ENCODE measurements around the gene KCNK13. TPM values are rescaled to one million over a fixed set of nuclear protein-coding genes. Genes with fewer than 3 reads are reported as not detected.
"Not testable (repeated sequence)": the region's sequence is repeated elsewhere in the genome, so short reads cannot be mapped to it uniquely, and the experiment has no call there.

Gene KCNK13
- 1 to 10 TPM in 1 of 8 experiments, under 1 TPM in 4, not detected in 3; 0.05 to 2.2 (median 0.24) TPM for total RNA-seq

- in situ Hi-C loops (cut with MboI; ENCODE audit: low pct_unique_long_range_greater_than_20kb in 2 of 9, low sequenced_read_pairs in 9 of 9, unreplicated experiment in 9 of 9) = no loop called here
- peak in 3 of 8 experiments; percentile 6 to 8 (median 7) for ATAC-seq (replicated peaks in 6 of 8)
- Histone ChIP-seq H3K4me3 (peak within 1 kb of the TSS; percentile 32 to 43 (median 39)), H3K27ac (no peak within 1 kb of the TSS), H3K4me1 (replicated peaks in 1 of 2) (no peaks in the 10 kb centered on the region)
- WGBS, 10 experiments = 0 to 4% methylated on average over 4 to 9 of the region's 52 CpGs; no CpG with 5 or more reads in 8 of the 10 experiments
These were observed at the start of gene KCNK13 for GRCh38 chr14:90061685-90062126. Gene KCNK13, plus strand, starts transcription at chr14:90061994. Its CDS starts 212 bp downstream, at chr14:90062206.

DNA sequence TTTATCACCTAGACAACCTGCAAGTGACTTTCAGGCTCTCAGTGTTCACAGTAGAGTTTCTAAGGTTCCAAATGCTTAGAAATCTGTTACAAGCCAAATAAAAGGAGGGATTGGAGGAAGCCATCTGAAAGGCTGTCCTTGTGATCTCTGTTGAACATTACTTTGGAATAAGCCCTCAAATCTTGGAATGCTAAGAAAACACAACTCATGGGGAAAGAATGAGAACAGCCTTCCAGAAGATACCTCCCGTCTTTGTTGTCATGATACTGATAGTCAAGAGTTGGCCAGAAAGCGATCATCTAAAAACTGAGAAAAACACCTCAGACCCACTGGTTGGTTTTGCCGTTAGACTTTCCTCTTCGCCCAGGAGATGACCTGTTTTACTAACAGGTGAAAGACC is 44.4 kb upstream of the KCNK13 start:
- Histone ChIP-seq H3K4me1 (replicated peaks in 1 of 2) (no peaks in the 10 kb centered on the region), H3K4me3 (no peak overlapping the region), H3K27ac (no peak overlapping the region)
- no peak for ATAC-seq (replicated peaks in 6 of 8)
- in situ Hi-C loops (cut with MboI; ENCODE audit: low pct_unique_long_range_greater_than_20kb in 2 of 9, low sequenced_read_pairs in 9 of 9, unreplicated experiment in 9 of 9) = no loop called here
- WGBS, 10 experiments = 82 to 100% (median 97%) methylated on average over 1 to 4 of the region's 4 CpGs; no CpG with 5 or more reads in 1 of the 10 experiments

GRCh38 chr14:90019824-90020523 is 41.8 kb upstream of the KCNK13 start:
- no peak overlapping the region for H3K4me3 ChIP-seq
- 90 to 100% (median 100%) methylated on average over 1 to 3 of the region's 11 CpGs; no CpG with 5 or more reads in 6 of the 10 experiments for WGBS, 10 experiments
- no peak overlapping the region for H3K27ac ChIP-seq
- no peak for ATAC-seq (replicated peaks in 6 of 8)
- in situ Hi-C loops (cut with MboI; ENCODE audit: low pct_unique_long_range_greater_than_20kb in 2 of 9, low sequenced_read_pairs in 9 of 9, unreplicated experiment in 9 of 9) = no loop called here
- no peaks in the 10 kb centered on the region for H3K4me1 ChIP-seq (replicated peaks in 1 of 2)

GRCh38 chr14:90023176-90023896 is 38.5 kb upstream of the KCNK13 start:
- Histone ChIP-seq H3K27ac (no peak overlapping the region), H3K4me3 (no peak overlapping the region), H3K4me1 (replicated peaks in 1 of 2) (peaks cover 0 to 4% of the 10 kb centered on the region in 2 donors)
- in situ Hi-C loops (cut with MboI; ENCODE audit: low pct_unique_long_range_greater_than_20kb in 2 of 9, low sequenced_read_pairs in 9 of 9, unreplicated experiment in 9 of 9) = no loop called here
- WGBS, 10 experiments = 60 to 100% (median 96%) methylated on average over 1 to 5 of the region's 7 CpGs; no CpG with 5 or more reads in 2 of the 10 experiments
- peak in 1 of 8 experiments; percentile 53 for ATAC-seq (replicated peaks in 6 of 8)

GRCh38 chr14:90024910-90025309 is 36.9 kb upstream of the KCNK13 start:
- Histone ChIP-seq H3K27ac (no peak overlapping the region), H3K4me3 (no peak overlapping the region), H3K4me1 (replicated peaks in 1 of 2) (peaks cover 0 to 4% of the 10 kb centered on the region in 2 donors)
- in situ Hi-C loops (cut with MboI; ENCODE audit: low pct_unique_long_range_greater_than_20kb in 2 of 9, low sequenced_read_pairs in 9 of 9, unreplicated experiment in 9 of 9) = no loop called here
- ATAC-seq (replicated peaks in 6 of 8) = no peak
- WGBS, 10 experiments = 80 to 100% (median 93%) methylated on average over 1 to 3 of the region's 3 CpGs; no CpG with 5 or more reads in 4 of the 10 experiments

GRCh38 chr14:90026608-90027007 is 35.2 kb upstream of the KCNK13 start:
- in situ Hi-C loops (cut with MboI; ENCODE audit: low pct_unique_long_range_greater_than_20kb in 2 of 9, low sequenced_read_pairs in 9 of 9, unreplicated experiment in 9 of 9); H3K4me1 ChIP-seq (replicated peaks in 1 of 2); H3K4me3 ChIP-seq; H3K27ac ChIP-seq; ATAC-seq (replicated peaks in 6 of 8): not testable (repeated sequence)
- WGBS, 10 experiments = no CpG with 5 or more reads among the region's 4 CpGs

GRCh38 chr14:90027842-90028241 is 34.0 kb upstream of the KCNK13 start:
- H3K4me1 ChIP-seq (replicated peaks in 1 of 2) = peaks cover 0 to 4% of the 10 kb centered on the region in 2 donors
- ATAC-seq (replicated peaks in 6 of 8) = peak in 2 of 8 experiments; percentile 54 to 56
- in situ Hi-C loops (cut with MboI; ENCODE audit: low pct_unique_long_range_greater_than_20kb in 2 of 9, low sequenced_read_pairs in 9 of 9, unreplicated experiment in 9 of 9) = no loop called here
- WGBS, 10 experiments = 25 to 71% (median 33%) methylated on average over 1 of the region's 1 CpG; no CpG with 5 or more reads in 5 of the 10 experiments
- no peak overlapping the region for H3K4me3 ChIP-seq
- H3K27ac ChIP-seq = no peak overlapping the region

DNA sequence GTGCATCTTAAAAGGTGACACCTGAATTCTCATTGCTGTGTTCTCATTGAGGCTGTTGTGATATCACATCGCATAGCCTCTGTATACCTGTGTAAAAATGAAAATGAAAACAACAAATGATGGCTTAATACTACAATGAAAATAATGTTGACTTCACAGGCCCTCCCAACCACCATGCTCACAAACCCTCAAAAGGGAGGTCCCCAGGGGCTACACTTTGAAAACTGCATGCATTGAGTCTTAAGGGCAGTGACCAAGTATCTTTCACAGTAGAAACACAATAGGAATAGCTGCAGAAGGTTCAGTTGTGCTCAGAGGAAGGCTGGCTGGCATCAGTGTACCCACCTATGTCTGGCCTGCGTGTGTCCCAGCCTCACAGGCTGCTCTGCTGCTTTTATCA is 27.6 kb upstream of the KCNK13 start:
- in situ Hi-C loops (cut with MboI; ENCODE audit: low pct_unique_long_range_greater_than_20kb in 2 of 9, low sequenced_read_pairs in 9 of 9, unreplicated experiment in 9 of 9) = no loop called here
- Histone ChIP-seq H3K4me3 (no peak overlapping the region), H3K27ac (no peak overlapping the region), H3K4me1 (replicated peaks in 1 of 2) (no peaks in the 10 kb centered on the region)
- 92 to 100% (median 100%) methylated on average over 1 to 2 of the region's 2 CpGs; no CpG with 5 or more reads in 3 of the 10 experiments for WGBS, 10 experiments
- ATAC-seq (replicated peaks in 6 of 8) = no peak

DNA sequence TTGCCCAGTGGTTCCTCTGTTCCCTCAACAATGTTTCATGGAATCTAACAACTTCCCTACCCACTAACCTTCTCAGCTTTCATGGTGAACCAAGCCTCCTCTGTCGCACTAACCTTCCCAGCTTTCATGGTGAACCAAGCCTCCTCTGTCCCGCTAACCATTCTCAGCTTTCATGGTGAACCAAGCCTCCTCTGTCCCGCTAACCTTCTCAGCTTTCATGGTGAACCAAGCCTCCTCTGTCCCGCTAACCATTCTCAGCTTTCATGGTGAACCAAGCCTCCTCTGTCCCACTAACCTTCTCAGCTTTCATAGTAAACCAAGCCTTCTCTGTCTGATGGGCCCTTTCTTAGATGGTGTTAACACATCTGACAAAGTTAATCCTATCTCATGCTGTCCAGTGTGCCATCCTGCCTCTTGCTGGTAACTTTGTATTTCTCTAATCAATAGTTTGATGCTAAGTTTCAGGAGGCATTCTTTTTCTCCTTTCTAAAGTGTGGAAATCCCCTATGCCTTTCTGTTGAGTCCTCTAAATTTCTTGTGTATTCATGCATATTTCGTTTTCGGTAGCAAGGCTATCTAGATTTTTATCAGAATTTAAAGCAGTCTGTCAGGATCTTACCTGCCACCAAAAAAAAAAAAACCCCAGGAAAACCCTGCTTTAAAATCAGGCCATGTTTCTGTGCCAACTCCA is 26.8 kb upstream of the KCNK13 start:
- 82 to 100% (median 98%) methylated on average over 1 to 6 of the region's 6 CpGs for WGBS, 10 experiments
- no peaks in the 10 kb centered on the region for H3K4me1 ChIP-seq (replicated peaks in 1 of 2)
- no peak overlapping the region for H3K4me3 ChIP-seq
- ATAC-seq (replicated peaks in 6 of 8) = no peak
- in situ Hi-C loops (cut with MboI; ENCODE audit: low pct_unique_long_range_greater_than_20kb in 2 of 9, low sequenced_read_pairs in 9 of 9, unreplicated experiment in 9 of 9) = no loop called here
- no peak overlapping the region for H3K27ac ChIP-seq

DNA sequence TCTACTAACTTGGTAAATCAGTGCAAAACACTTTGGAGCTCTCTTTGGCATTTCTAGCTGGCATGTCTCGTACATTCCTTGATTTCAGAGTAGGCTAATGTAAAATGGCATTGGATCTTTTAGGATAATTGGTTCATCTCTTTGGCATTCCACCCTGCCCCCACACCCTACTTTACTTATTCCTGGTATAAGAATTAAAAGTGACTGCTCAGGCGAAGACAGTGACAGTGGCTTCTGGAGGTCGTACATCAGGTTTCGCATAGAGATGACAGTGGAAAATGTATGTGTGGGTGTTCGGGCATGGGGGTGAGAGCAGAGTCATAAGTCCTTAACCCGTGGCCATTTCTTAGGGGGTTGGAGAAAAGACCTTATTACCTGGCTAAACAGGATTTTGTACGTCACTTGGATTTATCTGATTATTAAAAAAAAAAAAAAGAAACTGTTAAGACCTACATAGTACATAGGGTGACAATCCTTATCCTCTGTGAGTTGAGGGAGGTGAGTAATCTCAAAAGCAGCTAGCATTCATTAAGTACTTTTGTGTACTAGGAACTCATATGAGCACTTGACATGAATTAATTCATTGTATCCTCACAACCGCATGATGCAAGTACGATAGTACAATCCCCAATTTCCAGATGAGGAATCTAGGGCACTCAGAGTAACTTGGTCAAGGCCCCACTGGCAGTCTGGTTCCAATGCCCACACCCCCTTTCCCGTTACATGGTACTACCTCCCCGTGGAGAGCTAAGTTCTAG is 22.4 kb upstream of the KCNK13 start:
- in situ Hi-C loops (cut with MboI; ENCODE audit: low pct_unique_long_range_greater_than_20kb in 2 of 9, low sequenced_read_pairs in 9 of 9, unreplicated experiment in 9 of 9) = no loop called here
- no peak for ATAC-seq (replicated peaks in 6 of 8)
- no peaks in the 10 kb centered on the region for H3K4me1 ChIP-seq (replicated peaks in 1 of 2)
- no peak overlapping the region for H3K27ac ChIP-seq
- H3K4me3 ChIP-seq = no peak overlapping the region
- WGBS, 10 experiments = 75 to 100% (median 93%) methylated on average over 1 to 11 of the region's 11 CpGs

DNA sequence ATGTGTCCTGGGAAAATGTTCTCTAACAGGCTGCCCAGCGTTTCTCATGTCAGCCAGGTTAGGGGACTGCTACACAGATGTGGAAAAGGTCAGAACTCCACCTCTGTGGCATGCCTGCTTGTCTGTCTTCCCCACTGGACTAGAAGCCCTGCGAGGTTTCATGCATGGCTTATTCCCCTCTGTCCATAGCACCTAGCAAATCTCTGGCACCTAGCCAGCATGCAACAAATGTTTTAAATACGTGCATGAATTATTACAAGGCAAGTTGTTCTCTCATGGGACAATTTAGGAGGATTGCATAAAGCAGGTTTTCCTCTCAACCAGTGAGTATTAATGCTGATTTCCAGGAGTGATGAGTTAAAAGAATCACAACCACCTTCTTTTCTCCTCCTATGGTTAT is 21.4 kb upstream of the KCNK13 start:
- in situ Hi-C loops (cut with MboI; ENCODE audit: low pct_unique_long_range_greater_than_20kb in 2 of 9, low sequenced_read_pairs in 9 of 9, unreplicated experiment in 9 of 9) = no loop called here
- Histone ChIP-seq H3K4me1 (replicated peaks in 1 of 2) (no peaks in the 10 kb centered on the region), H3K4me3 (no peak overlapping the region), H3K27ac (no peak overlapping the region)
- 29 to 100% (median 91%) methylated on average over 1 to 3 of the region's 3 CpGs; no CpG with 5 or more reads in 2 of the 10 experiments for WGBS, 10 experiments
- peak in 2 of 8 experiments; percentile 16 to 49 for ATAC-seq (replicated peaks in 6 of 8)

- in situ Hi-C loops (cut with MboI; ENCODE audit: low pct_unique_long_range_greater_than_20kb in 2 of 9, low sequenced_read_pairs in 9 of 9, unreplicated experiment in 9 of 9) = no loop called here
- Histone ChIP-seq H3K4me3 (no peak overlapping the region), H3K4me1 (replicated peaks in 1 of 2) (no peaks in the 10 kb centered on the region), H3K27ac (no peak overlapping the region)
- WGBS, 10 experiments = 90 to 100% (median 100%) methylated on average over 1 to 5 of the region's 9 CpGs; no CpG with 5 or more reads in 1 of the 10 experiments
- no peak for ATAC-seq (replicated peaks in 6 of 8)
These were observed 19.1 kb upstream of the KCNK13 start for GRCh38 chr14:90042496-90043252.

All from motor neuron (in vitro differentiated cells).